GM12878 (cell line): ENCODE measurements around the gene BCL2L12. TPM values are rescaled to one million over a fixed set of nuclear protein-coding genes. Genes with fewer than 3 reads are reported as not detected.

ENCODE experiments used
- ATAC-seq: fragments of 200-7000 bp; cut with Tn5 transposase; 3 replicates; pipeline ENCODE4 v1.9.1; 2020; ENCODE audit warnings: mild to moderate bottlenecking, moderate library complexity
- BruUV-seq: library from RNA; stranded (reverse); fragments of 400-500 nt; replicated peaks from 2 replicates; lab custom pipeline; 2021; lab: Mats Ljungman, UMichigan
- CTCF ChIA-PET: fragments of 300-600 bp; sonication (Branson Sonifier 250); formaldehyde crosslinking; extraction: SDS; loops from one replicate; lab custom pipeline; 2021; ENCODE audit warnings: inconsistent platforms; lab: Yijun Ruan, JAX
- POLR2A ChIA-PET: fragments of 350-600 bp; formaldehyde crosslinking; extraction: SDS; loops from one replicate; lab custom pipeline; 2021; ENCODE audit warnings: inconsistent platforms; lab: Charles Lee
- RAD21 ChIA-PET: fragments of 300-600 bp; sonication (Branson Sonifier 250); formaldehyde crosslinking; loops from one replicate; lab custom pipeline; 2023; ENCODE audit warnings: antibody characterized with exemption; ENCODE audit not compliant: unreplicated experiment; lab: Charles Lee
- SMC1A ChIA-PET: fragments of 300-600 bp; sonication (Branson Sonifier 250); formaldehyde crosslinking; loops from one replicate; lab custom pipeline; 2023; ENCODE audit not compliant: unreplicated experiment, uncharacterized antibody; lab: Charles Lee
- DNase-seq: peaks from one replicate; pipeline ENCODE4 v3.0.0-alpha.2; 2011; ENCODE audit warnings: low read depth, low spot score
- FAIRE-seq: peaks from 3 replicates; lab custom pipeline; 2011; peaks lifted over from hg19 to GRCh38; lab: Jason Lieb, UNC
- H2AFZ ChIP-seq: 2 replicates; pipeline ENCODE4 v1.6.0; 2011; ENCODE audit warnings: low read depth, low read length, control low read depth; ENCODE audit not compliant: control insufficient read depth
- H3K27ac ChIP-seq: 2 replicates; pipeline ENCODE4 v1.5.1; 2011; ENCODE audit warnings: control low read depth; ENCODE audit not compliant: control insufficient read depth, insufficient read depth
- H3K27me3 ChIP-seq, 2 experiments: replicated peaks in 1 of 2; 2 replicates each; pipeline versions ENCODE4 v1.6.0 to v1.6.1; 2011; ENCODE audit warnings: low read length in 1 of 2; ENCODE audit not compliant: control insufficient read depth in 2 of 2, insufficient read depth in 2 of 2
- H3K36me3 ChIP-seq, 2 experiments: 2 replicates each; pipeline ENCODE4 v1.5.1; 2011; ENCODE audit warnings: low read length in 1 of 2; ENCODE audit not compliant: control insufficient read depth in 2 of 2, insufficient read depth in 2 of 2
- H3K4me1 ChIP-seq: 2 replicates; pipeline ENCODE4 v1.6.1; 2011; ENCODE audit warnings: mild to moderate bottlenecking, low read length, moderate library complexity, mixed read lengths; ENCODE audit not compliant: control insufficient read depth, insufficient read depth
- H3K4me2 ChIP-seq: 2 replicates; pipeline ENCODE4 v1.6.0; 2011; ENCODE audit warnings: control low read depth; ENCODE audit not compliant: control insufficient read depth, insufficient read depth
- H3K4me3 ChIP-seq: fragments of 200-600 bp; sonication (generic); 2 replicates; pipeline ENCODE4 v1.5.1; 2016
- H3K79me2 ChIP-seq: 2 replicates; pipeline ENCODE4 v1.6.0; 2011; ENCODE audit warnings: low read length; ENCODE audit not compliant: control insufficient read depth, insufficient read depth
- H3K9ac ChIP-seq: 2 replicates; pipeline ENCODE4 v1.8.0; 2011; ENCODE audit warnings: low read length, control low read depth, mixed read lengths; ENCODE audit not compliant: control insufficient read depth, insufficient read depth
- H3K9me3 ChIP-seq: replicated peaks from 3 replicates; pipeline ENCODE4 v1.5.1; 2011; ENCODE audit warnings: mild to moderate bottlenecking, low read length; ENCODE audit not compliant: control insufficient read depth, insufficient read depth
- H4K20me1 ChIP-seq: 2 replicates; pipeline ENCODE4 v1.6.0; 2011; ENCODE audit not compliant: control insufficient read depth, insufficient read depth
- CHD1 ChIP-seq: IDR thresholded peaks from 2 replicates; pipeline ENCODE4 v1.6.1; 2012; ENCODE audit warnings: low read depth, low read length, improper control_type of control experiment
- MEF2A ChIP-seq: IDR thresholded peaks from 2 replicates; pipeline ENCODE4 v1.6.1; 2011; ENCODE audit warnings: low read depth, mild to moderate bottlenecking, low read length, moderate library complexity; ENCODE audit not compliant: insufficient read depth
- POLR2AphosphoS5 ChIP-seq: IDR thresholded peaks from 2 replicates; pipeline ENCODE4 v1.6.1; 2011; ENCODE audit warnings: mild to moderate bottlenecking, low read length, inconsistent platforms
- RCOR1 ChIP-seq: conservative IDR thresholded peaks from 2 replicates; pipeline ENCODE4 v1.6.1; 2012; ENCODE audit warnings: low read depth, low read length, improper control_type of control experiment
- SIX5 ChIP-seq: IDR thresholded peaks from 2 replicates; pipeline ENCODE4 v1.6.1; 2011; ENCODE audit warnings: mild to moderate bottlenecking, low read depth, low read length, moderate library complexity; ENCODE audit not compliant: severe bottlenecking
- SPI1 ChIP-seq: IDR thresholded peaks from 2 replicates; pipeline ENCODE4 v1.6.1; 2011; ENCODE audit warnings: low read depth, mild to moderate bottlenecking, low read length, moderate library complexity, borderline replicate concordance; ENCODE audit not compliant: insufficient read depth
- SUZ12 ChIP-seq: fragments of 200-600 bp; sonication (generic); IDR thresholded peaks from one replicate; pipeline ENCODE4 v1.6.1; 2018; ENCODE audit warnings: antibody characterized with exemption, mild to moderate bottlenecking; ENCODE audit not compliant: unreplicated experiment
- TCF3 ChIP-seq: IDR thresholded peaks from 2 replicates; pipeline ENCODE4 v1.6.1; 2012; ENCODE audit warnings: low read depth, mild to moderate bottlenecking, low read length, borderline replicate concordance; ENCODE audit not compliant: insufficient read depth
- ZNF384 ChIP-seq: IDR thresholded peaks from 2 replicates; pipeline ENCODE4 v1.6.1; 2012; ENCODE audit warnings: low read depth, mild to moderate bottlenecking, low read length, improper control_type of control experiment, borderline replicate concordance
- ZNF592 ChIP-seq: fragments of 450-650 bp; IDR thresholded peaks from 2 replicates; pipeline ENCODE4 v1.6.1; 2017; ENCODE audit warnings: mild to moderate bottlenecking, moderate library complexity
- ZNF687 ChIP-seq: fragments of 450-650 bp; IDR thresholded peaks from 2 replicates; pipeline ENCODE4 v1.6.1; 2017; ENCODE audit warnings: mild to moderate bottlenecking, moderate library complexity
- WGBS: methylation state at CpG from one replicate; pipeline ENCODE4 v1.1.6; 2016; ENCODE audit warnings: low lambda C conversion rate; ENCODE audit not compliant: insufficient replicate concordance, insufficient coverage; ENCODE audit errors: missing lambda C conversion rate; 5-methylcytosine and 5-hydroxymethylcytosine counted together
- in situ Hi-C: fragments of 300-500 bp; cut with MboI; formaldehyde crosslinking; loops from 9 replicates; pipeline ENCODE4 v1.14.3; 2018; ENCODE audit warnings: mixed read lengths
- intact Hi-C: fragments of 100-400 bp; cut with micrococcal nuclease; formaldehyde crosslinking; loops from one replicate; pipeline ENCODE4 v1.14.2; 2022; ENCODE audit not compliant: unreplicated experiment
- polyA plus RNA-seq, 11 experiments: library from polyadenylated mRNA; depleted of rRNA in 4 of 11; unstranded in 6 of 11; stranded (reverse) in 5 of 11; fragments of >200 nt; fragmentation: Nextera tagmentation in 4 of 11; fragmentation: Illumina TruSeq in 1 of 11; extraction: Ambion mirVana in 4 of 11; extraction: Trizol in 1 of 11; gene quantifications; 1 replicate in 1 of 11; 2 replicates in 10 of 11; pipeline versions ENCODE4 v1.2.1 to v1.2.3, GENCODE V29; 2011 to 2016; ENCODE audit warnings: inconsistent platforms in 2 of 11, missing spikeins in 2 of 11, low read depth in 1 of 11
- total RNA-seq, 4 experiments: library from RNA; depleted of rRNA in 3 of 4; stranded (reverse); fragments of >200 nt in 3 of 4; fragmentation: Illumina TruSeq in 1 of 4; extraction: Trizol in 1 of 4; gene quantifications; 2 replicates each; pipeline versions ENCODE4 v1.2.1 to v1.2.3, GENCODE V29; 2013 to 2021

BCL2L12 gene
- total and polyA plus RNA-seq, 10 of the 15 experiments (the other 5 are each of a cell fraction or from before 2014, with no cell fraction given): 1.8 to 143 (median 50.4) TPM

- intact Hi-C loops: loop anchor here (2.0 to 5.0 kb wide), 3 partner anchors 85 to 189 kb away; partner anchors contain the start of genes PNKP and RPS11
- CTCF ChIA-PET: interaction anchor here (0.7 to 10.5 kb wide), 11 partner anchors 12 to 205 kb away, joined by 3 to 130 read pairs (median 9); partner anchors contain the start of genes BCL2L12, FLT3LG, IRF3 and NOSIP
- RAD21 ChIA-PET: interaction anchor here (0.5 to 8.6 kb wide), 10 partner anchors 13 to 233 kb away, joined by 3 to 131 read pairs (median 4); partner anchors contain the start of genes AP2A1, BCL2L12, IRF3 and RRAS
- Histone ChIP-seq H3K4me3 (peak overlapping the region; percentile 100), H3K27ac (peak overlapping the region; percentile 98), H3K9me3 (no peaks in the 10 kb centered on the region), H3K9ac (peak overlapping the region; percentile 98), H3K4me2 (peak overlapping the region; percentile 84), H3K4me1 (peaks cover 32% of the 10 kb centered on the region), H4K20me1 (peaks cover 16% of the 10 kb centered on the region), H2AFZ (no peak overlapping the region), H3K27me3 (no peaks in the 10 kb centered on the region), H3K79me2 (peaks cover 47% of the 10 kb centered on the region), H3K36me3 (peaks cover 9% of the 10 kb centered on the region in 2 experiments)
- peak; percentile 77 for FAIRE-seq
- in situ Hi-C loops: no loop called here
- ATAC-seq: peak; percentile 23
- POLR2A ChIA-PET: interaction anchor here (0.6 to 11.2 kb wide), 8 partner anchors 12 to 236 kb away, joined by 3 to 200 read pairs (median 8); partner anchors contain the start of genes AP2A1, BCL2L12, IRF3 and NOSIP
- DNase-seq: no peak
- 2% methylated on average over 21 of the region's 21 CpGs for WGBS
- SMC1A ChIA-PET: interaction anchor here (0.9 to 2.7 kb wide), 9 partner anchors 13 to 207 kb away, joined by 3 to 11 read pairs (median 3); partner anchors contain the start of genes BCL2L12, FLT3LG, IRF3 and NOSIP
- BruUV-seq: TSS peak; percentile 65
- TF ChIP-seq SIX5 (no peak), MEF2A (0 out of 2 replicates have a peak, but pooled peaks have one; percentile 13), POLR2AphosphoS5 (peak; percentile 75; the same call in 1 of the 2 replicates), SPI1 (no peak), SUZ12 (no peak), CHD1 (no peak), ZNF384 (no peak), ZNF592 (no peak), ZNF687 (peak; percentile 52), TCF3 (no peak), RCOR1 (no peak)
Observed at GRCh38 chr19:49677901-49678674, 12.4 kb downstream of the BCL2L12 start.
